NT2/D1 (cell line): Measurements from ENCODE around the gene ACO1.

Experiments
- DNase-seq: peaks from one replicate; pipeline ENCODE4 v3.0.0-alpha.2; 2011; ENCODE audit warnings: low read depth, low spot score
- H3K27me3 ChIP-seq: 2 replicates; pipeline ENCODE4 v1.6.0; 2011; ENCODE audit warnings: mild to moderate bottlenecking; ENCODE audit not compliant: insufficient read length, insufficient read depth
- H3K36me3 ChIP-seq: 2 replicates; pipeline ENCODE4 v1.6.1; 2011; ENCODE audit warnings: mild to moderate bottlenecking, low read length, mixed read lengths; ENCODE audit not compliant: insufficient read depth, insufficient read length
- H3K4me1 ChIP-seq: 2 replicates; pipeline ENCODE4 v1.5.1; 2011; ENCODE audit not compliant: insufficient read depth, insufficient read length
- H3K4me3 ChIP-seq: 2 replicates; pipeline ENCODE4 v1.5.1; 2011; ENCODE audit warnings: low read depth; ENCODE audit not compliant: insufficient read length
- H3K9ac ChIP-seq: 2 replicates; pipeline ENCODE4 v1.6.0; 2011; ENCODE audit warnings: low read depth; ENCODE audit not compliant: insufficient read length
- H3K9me3 ChIP-seq: 2 replicates; pipeline ENCODE4 v1.5.1; 2011; ENCODE audit warnings: mild to moderate bottlenecking, low read length; ENCODE audit not compliant: insufficient read depth
- SUZ12 ChIP-seq: IDR thresholded peaks from 2 replicates; pipeline ENCODE4 v1.6.1; 2011; ENCODE audit not compliant: insufficient read length, insufficient read depth; ENCODE audit errors: extremely low read depth
- YY1 ChIP-seq: IDR thresholded peaks from 2 replicates; pipeline ENCODE4 v1.6.1; 2011; ENCODE audit not compliant: insufficient read length, insufficient read depth
- ZNF274 ChIP-seq: IDR thresholded peaks from 2 replicates; pipeline ENCODE4 v1.6.1; 2011; ENCODE audit warnings: mild to moderate bottlenecking, low read depth, low read length

The ACO1 gene

GRCh38 chr9:32384002-32384363 is 460 bp upstream of the ACO1 start:
- H3K36me3 ChIP-seq, result peaks cover 7% of the 10 kb centered on the region
- peaks cover 36% of the 10 kb centered on the region for H3K27me3 ChIP-seq
- H3K9me3 ChIP-seq, result no peaks in the 10 kb centered on the region
- H3K4me3 ChIP-seq, result peak overlapping the region; percentile 81
- H3K9ac ChIP-seq, result peak overlapping the region; percentile 12
- H3K4me1 ChIP-seq, result no peaks in the 10 kb centered on the region
- DNase-seq, result no peak
- no peak for TF ChIP-seq ZNF274
- no peak for TF ChIP-seq YY1
- no peak for TF ChIP-seq SUZ12

DNA sequence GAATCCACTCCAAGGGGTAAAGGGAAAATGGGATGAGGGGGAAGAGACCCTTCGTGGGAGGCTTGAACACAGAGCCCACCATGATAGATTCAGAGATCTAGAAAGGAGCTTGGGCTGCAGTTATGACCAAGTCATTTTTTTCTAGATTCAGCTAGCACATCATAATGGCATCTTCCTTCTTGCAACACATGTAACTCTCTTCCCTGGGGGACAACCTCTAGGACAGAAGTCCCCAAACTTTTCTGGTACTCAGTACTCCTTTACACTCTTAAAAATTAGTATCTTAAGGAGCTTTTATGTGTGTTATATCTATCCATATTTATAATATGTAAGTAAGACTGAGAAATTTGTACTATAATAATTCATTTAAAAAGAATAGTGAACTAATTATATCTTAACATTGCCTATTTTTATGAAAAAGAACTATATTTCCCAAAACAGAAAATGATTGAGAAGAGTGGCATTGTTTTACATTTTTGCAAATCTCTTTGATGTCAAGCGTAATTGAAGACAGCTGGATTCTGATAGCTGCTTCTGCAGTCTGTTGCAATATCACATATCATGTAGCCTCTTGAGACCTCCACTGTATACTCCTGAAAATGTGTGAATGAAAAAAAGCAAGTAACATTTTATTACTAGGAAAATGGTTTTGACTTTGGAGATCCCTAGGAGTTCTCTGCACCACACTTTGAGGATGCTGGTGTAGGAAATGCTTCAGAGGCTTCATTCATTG is 875 bp downstream of the ACO1 start:
- Histone ChIP-seq H3K27me3 (peaks cover 36% of the 10 kb centered on the region), H3K4me1 (no peaks in the 10 kb centered on the region), H3K9me3 (no peaks in the 10 kb centered on the region), H3K4me3 (peak overlapping the region; percentile 81), H3K36me3 (peaks cover 7% of the 10 kb centered on the region), H3K9ac (peak overlapping the region; percentile 95)
- DNase-seq, result no peak
- TF ChIP-seq ZNF274 (no peak), SUZ12 (no peak), YY1 (no peak)

DNA sequence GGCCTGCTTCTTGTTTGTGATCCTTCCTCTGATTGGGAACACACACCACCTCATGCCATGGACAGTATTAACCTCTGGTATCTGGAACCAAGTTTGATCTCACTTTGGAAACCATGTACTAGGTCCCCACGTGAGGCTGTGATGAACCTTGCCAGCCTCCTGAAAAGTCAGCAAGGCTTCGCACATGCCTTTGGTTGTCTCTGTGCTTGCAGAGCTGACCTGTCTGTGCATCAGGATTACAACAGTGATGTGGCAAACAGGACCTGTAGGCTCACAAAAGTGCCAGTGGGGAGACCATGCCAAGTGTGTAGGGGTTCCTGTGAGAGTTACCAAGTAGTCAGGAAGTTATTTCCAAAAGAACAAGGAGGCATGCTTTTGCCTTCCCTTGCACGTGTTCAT is 1.4 kb downstream of the ACO1 start:
- peaks cover 7% of the 10 kb centered on the region for H3K36me3 ChIP-seq
- H3K9me3 ChIP-seq, result no peaks in the 10 kb centered on the region
- DNase-seq, result no peak
- peaks cover 35% of the 10 kb centered on the region for H3K27me3 ChIP-seq
- H3K4me3 ChIP-seq, result no peak overlapping the region
- no peak overlapping the region for H3K9ac ChIP-seq
- no peaks in the 10 kb centered on the region for H3K4me1 ChIP-seq
- TF ChIP-seq SUZ12 (no peak), YY1 (no peak), ZNF274 (no peak)

DNA sequence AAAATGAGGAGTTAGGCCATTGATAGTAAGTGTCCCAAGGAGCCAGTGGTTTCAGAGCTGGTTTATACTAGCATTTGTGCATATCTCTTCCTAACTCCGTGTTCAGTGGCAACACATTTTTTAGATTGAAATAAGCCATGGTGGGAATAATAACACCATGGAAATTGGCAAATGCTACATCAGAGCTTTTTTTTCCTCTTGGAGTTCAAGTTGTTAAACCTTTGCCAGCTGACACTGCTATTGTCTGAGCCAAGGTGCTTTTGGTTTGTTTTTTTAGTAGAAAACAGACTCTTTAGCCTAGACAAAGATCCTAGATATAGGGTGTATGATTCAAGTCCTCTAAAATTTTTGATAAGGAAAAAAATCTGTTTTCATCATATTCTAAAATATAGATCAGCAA is 2.8 kb downstream of the ACO1 start:
- no peak overlapping the region for H3K9ac ChIP-seq
- DNase-seq, result no peak
- peaks cover 22% of the 10 kb centered on the region for H3K27me3 ChIP-seq
- no peak overlapping the region for H3K4me3 ChIP-seq
- peaks cover 3% of the 10 kb centered on the region; the same call in 1 of the 2 replicates for H3K9me3 ChIP-seq
- H3K4me1 ChIP-seq, result no peaks in the 10 kb centered on the region
- TF ChIP-seq YY1, result no peak
- TF ChIP-seq ZNF274, result no peak
- TF ChIP-seq SUZ12, result no peak
- H3K36me3 ChIP-seq, result peaks cover 7% of the 10 kb centered on the region

- peaks cover 7% of the 10 kb centered on the region for H3K36me3 ChIP-seq
- no peak overlapping the region for H3K4me3 ChIP-seq
- TF ChIP-seq SUZ12, result no peak
- TF ChIP-seq YY1, result no peak
- no peak for TF ChIP-seq ZNF274
- H3K4me1 ChIP-seq, result no peaks in the 10 kb centered on the region
- H3K9ac ChIP-seq, result no peak overlapping the region
- H3K9me3 ChIP-seq, result peaks cover 10% of the 10 kb centered on the region; the same call in 1 of the 2 replicates
- peaks cover 4% of the 10 kb centered on the region for H3K27me3 ChIP-seq
- no peak for DNase-seq
Observed at GRCh38 chr9:32389365-32389764, 4.9 kb downstream of the ACO1 start.

GRCh38 chr9:32393911-32394310 is 9.5 kb downstream of the ACO1 start:
- no peak for TF ChIP-seq SUZ12
- TF ChIP-seq ZNF274, result no peak
- TF ChIP-seq YY1, result no peak
- Histone ChIP-seq H3K36me3 (no peaks in the 10 kb centered on the region), H3K27me3 (no peaks in the 10 kb centered on the region), H3K4me3 (no peak overlapping the region), H3K9me3 (peaks cover 10% of the 10 kb centered on the region; the same call in 1 of the 2 replicates), H3K9ac (no peak overlapping the region), H3K4me1 (no peaks in the 10 kb centered on the region)
- DNase-seq, result no peak

- TF ChIP-seq ZNF274, result no peak
- TF ChIP-seq YY1, result no peak
- no peak for TF ChIP-seq SUZ12
- Histone ChIP-seq H3K4me3 (no peak overlapping the region), H3K27me3 (no peaks in the 10 kb centered on the region), H3K4me1 (no peaks in the 10 kb centered on the region), H3K9me3 (peaks cover 10% of the 10 kb centered on the region; the same call in 1 of the 2 replicates), H3K9ac (no peak overlapping the region), H3K36me3 (no peaks in the 10 kb centered on the region)
- peak; percentile 9 for DNase-seq
Observed at GRCh38 chr9:32394381-32395049, 10.1 kb downstream of the ACO1 start.
